A673 (cell line): ENCODE data around the gene CSTF1. TPM values are rescaled to one million over a fixed set of nuclear protein-coding genes. Genes with fewer than 3 reads are reported as not detected.
"Not testable (repeated sequence)": the region's sequence is repeated elsewhere in the genome, so short reads cannot be mapped to it uniquely, and the experiment has no call there.

Experiments used
- BruUV-seq: library from RNA; stranded (reverse); fragments of 400-500 nt; replicated peaks from 2 replicates; lab custom pipeline; 2021; lab: Mats Ljungman, UMichigan
- CTCF ChIA-PET: fragments of 300-600 bp; sonication (Branson Sonifier 250); formaldehyde crosslinking; loops from one replicate; lab custom pipeline; 2022; ENCODE audit warnings: antibody characterized with exemption; lab: Charles Lee
- POLR2A ChIA-PET: fragments of 300-600 bp; sonication (Branson Sonifier 250); formaldehyde crosslinking; loops from one replicate; lab custom pipeline; 2022; ENCODE audit warnings: antibody characterized with exemption; ENCODE audit not compliant: low non-redundant PET; lab: Charles Lee
- DNase-seq: peaks from one replicate; pipeline ENCODE4 v3.0.0-alpha.2; 2015; ENCODE audit warnings: low spot score
- H3K27ac ChIP-seq: fragments of 200-600 bp; sonication (generic); 2 replicates; pipeline ENCODE4 v1.5.1; 2016; ENCODE audit warnings: mixed run types, low read depth, mild to moderate bottlenecking, mixed read lengths, antibody characterized with exemption, low read length; ENCODE audit not compliant: poor library complexity, severe bottlenecking
- H3K27me3 ChIP-seq: fragments of 200-600 bp; sonication (generic); replicated peaks from 2 replicates; pipeline ENCODE4 v1.6.1; 2017; ENCODE audit warnings: mixed run types, low read depth, mild to moderate bottlenecking, mixed read lengths, antibody characterized with exemption, low read length; ENCODE audit not compliant: insufficient read depth, poor library complexity
- H3K36me3 ChIP-seq: fragments of 200-600 bp; sonication (generic); 2 replicates; pipeline ENCODE4 v1.6.1; 2016; ENCODE audit warnings: mixed run types, mild to moderate bottlenecking, mixed read lengths, antibody characterized with exemption, low read length; ENCODE audit not compliant: insufficient read depth, poor library complexity, severe bottlenecking
- H3K4me1 ChIP-seq: fragments of 200-600 bp; sonication (generic); 2 replicates; pipeline ENCODE4 v1.6.1; 2017; ENCODE audit warnings: mixed run types, mild to moderate bottlenecking, mixed read lengths, antibody characterized with exemption, low read length; ENCODE audit not compliant: insufficient read depth, poor library complexity, severe bottlenecking
- H3K4me3 ChIP-seq: fragments of 200-600 bp; sonication (generic); 2 replicates; pipeline ENCODE4 v1.5.1; 2016; ENCODE audit warnings: low read depth, mixed run types, mild to moderate bottlenecking, mixed read lengths, low read length; ENCODE audit not compliant: poor library complexity, severe bottlenecking
- H3K9me3 ChIP-seq: fragments of 200-600 bp; sonication (generic); 2 replicates; pipeline ENCODE4 v1.6.1; 2016; ENCODE audit warnings: mixed run types, low read depth, mild to moderate bottlenecking, mixed read lengths, antibody characterized with exemption, low read length; ENCODE audit not compliant: poor library complexity, severe bottlenecking
- EZH2 ChIP-seq: fragments of 200-600 bp; sonication (generic); IDR thresholded peaks from 2 replicates; pipeline ENCODE4 v1.6.1; 2017; ENCODE audit warnings: borderline replicate concordance, low read depth, mild to moderate bottlenecking, mixed read lengths, antibody characterized with exemption, low read length; ENCODE audit not compliant: poor library complexity, severe bottlenecking
- intact Hi-C: fragments of 100-400 bp; cut with micrococcal nuclease; formaldehyde crosslinking; loops from one replicate; pipeline ENCODE4 v1.10.0; 2022; ENCODE audit not compliant: unreplicated experiment
- total RNA-seq: library from RNA; stranded (reverse); gene quantifications from 2 replicates; pipeline ENCODE4 v1.2.3, GENCODE V29; 2021
- TF ChIP-seq, protein P1 (sequence below): fragments of 300-800, 200-600 bp; sonication (generic); conservative IDR thresholded peaks from 2 replicates; pipeline ENCODE4 v1.5.1; 2017; ENCODE audit warnings: low read depth, mild to moderate bottlenecking, antibody characterized with exemption, low read length, moderate library complexity, mixed read lengths

The CSTF1 gene
- total RNA-seq, 1 experiment from 2014 or later = 58.2 TPM

DNA sequence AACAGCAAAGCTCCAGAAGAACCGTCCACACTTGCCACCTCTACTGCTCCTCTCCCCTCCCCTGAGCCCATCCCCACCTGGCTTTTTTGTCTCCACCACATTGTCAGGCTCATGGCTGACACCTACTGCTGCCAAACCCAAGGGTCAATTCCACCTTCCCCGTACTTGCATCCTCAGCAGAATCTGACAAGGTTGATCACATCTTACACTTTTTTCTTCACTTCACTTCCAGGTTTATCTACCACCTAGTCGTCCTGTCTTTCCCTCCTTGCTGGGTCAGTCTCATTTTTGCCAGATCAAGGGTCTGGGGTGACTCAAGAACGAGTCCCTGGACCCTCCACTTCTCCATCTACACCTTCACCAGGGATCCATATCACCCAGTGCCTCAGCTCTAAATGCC lies 3.6 kb upstream of the CSTF1 start:
- no peaks in the 10 kb centered on the region for H3K27me3 ChIP-seq
- H3K9me3 ChIP-seq = no peaks in the 10 kb centered on the region
- no peak overlapping the region for H3K4me3 ChIP-seq
- H3K4me1 ChIP-seq = peaks cover 20% of the 10 kb centered on the region
- TF ChIP-seq, protein P1, sequence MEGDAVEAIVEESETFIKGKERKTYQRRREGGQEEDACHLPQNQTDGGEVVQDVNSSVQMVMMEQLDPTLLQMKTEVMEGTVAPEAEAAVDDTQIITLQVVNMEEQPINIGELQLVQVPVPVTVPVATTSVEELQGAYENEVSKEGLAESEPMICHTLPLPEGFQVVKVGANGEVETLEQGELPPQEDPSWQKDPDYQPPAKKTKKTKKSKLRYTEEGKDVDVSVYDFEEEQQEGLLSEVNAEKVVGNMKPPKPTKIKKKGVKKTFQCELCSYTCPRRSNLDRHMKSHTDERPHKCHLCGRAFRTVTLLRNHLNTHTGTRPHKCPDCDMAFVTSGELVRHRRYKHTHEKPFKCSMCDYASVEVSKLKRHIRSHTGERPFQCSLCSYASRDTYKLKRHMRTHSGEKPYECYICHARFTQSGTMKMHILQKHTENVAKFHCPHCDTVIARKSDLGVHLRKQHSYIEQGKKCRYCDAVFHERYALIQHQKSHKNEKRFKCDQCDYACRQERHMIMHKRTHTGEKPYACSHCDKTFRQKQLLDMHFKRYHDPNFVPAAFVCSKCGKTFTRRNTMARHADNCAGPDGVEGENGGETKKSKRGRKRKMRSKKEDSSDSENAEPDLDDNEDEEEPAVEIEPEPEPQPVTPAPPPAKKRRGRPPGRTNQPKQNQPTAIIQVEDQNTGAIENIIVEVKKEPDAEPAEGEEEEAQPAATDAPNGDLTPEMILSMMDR = no peak
- TF ChIP-seq EZH2 = no peak
- H3K36me3 ChIP-seq = peaks cover 69% of the 10 kb centered on the region
- ChIA-PET CTCF (no interaction called here), POLR2A (no interaction called here)
- intact Hi-C loops = no loop called here
- H3K27ac ChIP-seq = no peak overlapping the region
- no TSS peak for BruUV-seq
- DNase-seq = no peak

DNA sequence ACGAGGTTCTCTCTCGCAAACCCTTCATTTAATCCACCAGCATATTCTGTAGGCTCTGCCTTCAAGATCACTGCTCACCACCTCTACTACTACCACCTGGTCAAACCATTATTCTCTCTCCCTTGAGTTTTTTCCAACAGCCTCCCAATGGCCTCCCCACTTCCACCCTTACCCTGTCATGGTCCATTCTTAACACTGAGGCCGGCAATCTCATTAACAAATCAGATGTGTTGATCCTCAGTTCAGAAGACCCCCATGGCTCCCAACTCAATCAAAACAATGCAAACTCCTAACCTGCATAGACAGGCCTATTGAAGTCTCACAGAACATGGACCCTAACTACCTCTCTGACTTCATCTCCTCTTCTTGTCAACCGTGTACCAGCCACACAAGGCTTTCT lies 2.6 kb upstream of the CSTF1 start:
- intact Hi-C loops = loop anchor here (5.0 kb wide), 1 partner anchor 77 kb away; the partner anchor contains the start of gene RTF2
- no peak for DNase-seq
- H3K27ac ChIP-seq = no peak overlapping the region
- peaks cover 60% of the 10 kb centered on the region for H3K36me3 ChIP-seq
- CTCF ChIA-PET = no interaction called here
- no peaks in the 10 kb centered on the region for H3K9me3 ChIP-seq
- no peak for TF ChIP-seq EZH2
- no peak overlapping the region for H3K4me3 ChIP-seq
- H3K4me1 ChIP-seq = peaks cover 22% of the 10 kb centered on the region
- POLR2A ChIA-PET = no interaction called here
- BruUV-seq = no TSS peak
- H3K27me3 ChIP-seq = no peaks in the 10 kb centered on the region

DNA sequence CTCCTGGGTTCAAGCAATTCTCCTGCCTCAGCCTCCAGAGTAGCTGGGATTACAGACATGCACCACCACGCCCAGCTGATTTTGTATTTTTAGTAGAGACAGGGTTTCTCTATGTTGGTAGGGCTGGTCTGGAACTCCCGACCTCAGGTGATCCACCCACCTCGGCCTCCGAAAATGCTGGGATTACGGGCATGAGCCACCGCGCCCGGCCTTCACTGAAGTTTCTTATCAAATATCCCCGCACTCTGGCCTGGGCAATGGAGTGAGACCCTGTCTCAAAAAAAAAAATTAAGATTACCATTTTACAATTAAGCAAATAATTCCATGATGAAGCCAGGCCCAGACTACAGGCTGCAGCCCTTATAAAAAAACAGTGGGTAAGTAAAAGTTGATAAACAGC lies 2.0 kb upstream of the CSTF1 start:
- intact Hi-C loops = loop anchor here (5.0 kb wide), 1 partner anchor 77 kb away; the partner anchor contains the start of gene RTF2
- Histone ChIP-seq H3K4me1 (peaks cover 22% of the 10 kb centered on the region), H3K4me3 (peak overlapping the region; percentile 81), H3K36me3 (peaks cover 58% of the 10 kb centered on the region)
- POLR2A ChIA-PET, H3K27me3 ChIP-seq, CTCF ChIA-PET, DNase-seq, BruUV-seq, H3K9me3 ChIP-seq, H3K27ac ChIP-seq: not testable (repeated sequence)

DNA sequence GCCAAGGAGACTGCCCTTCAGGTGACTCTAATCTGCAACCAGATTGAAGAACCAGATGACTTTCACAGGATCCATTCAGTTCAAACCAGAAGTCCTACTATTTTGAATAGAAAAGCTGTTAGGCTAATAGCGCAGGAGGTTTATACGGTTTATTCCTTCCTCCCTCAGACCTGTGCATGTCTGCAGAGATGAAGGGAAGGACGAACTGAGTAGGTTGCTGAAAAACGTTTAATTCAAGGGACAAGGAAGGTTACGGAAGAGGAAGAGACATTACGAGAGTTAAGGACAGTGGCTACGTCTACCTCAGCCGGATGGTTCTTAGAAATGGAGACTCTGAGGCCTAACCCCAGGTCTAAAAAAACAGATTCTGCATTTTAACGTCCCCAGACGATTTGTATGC lies 1.4 kb upstream of the CSTF1 start:
- Histone ChIP-seq H3K27ac (peak overlapping the region; percentile 88), H3K27me3 (no peaks in the 10 kb centered on the region), H3K36me3 (peaks cover 58% of the 10 kb centered on the region), H3K4me3 (peak overlapping the region; percentile 81), H3K4me1 (peaks cover 22% of the 10 kb centered on the region), H3K9me3 (no peaks in the 10 kb centered on the region)
- DNase-seq = no peak
- no peak for TF ChIP-seq EZH2
- TF ChIP-seq, protein P1 = no peak
- intact Hi-C loops = loop anchor here (5.0 kb wide), 1 partner anchor 76 kb away; the partner anchor contains the start of gene RTF2
- TSS peak; percentile 86 for BruUV-seq
- POLR2A ChIA-PET = interaction anchor here (0.5 to 0.7 kb wide), 2 partner anchors 114 to 1648 kb away, joined by 3 read pairs; no protein-coding TSS in a partner anchor
- CTCF ChIA-PET = no interaction called here
